ENCODE results near the gene KAT2B. TPM values are rescaled to one million over a fixed set of nuclear protein-coding genes. Genes with fewer than 3 reads are reported as not detected.

The KAT2B gene
- total RNA-seq, 1 donor from 2014 or later = 52.5 TPM

- no peak for DNase-seq (ENCODE audit: low spot score)
Measured at GRCh38 chr3:20064796-20065564, 24.7 kb downstream of the KAT2B start.

DNA sequence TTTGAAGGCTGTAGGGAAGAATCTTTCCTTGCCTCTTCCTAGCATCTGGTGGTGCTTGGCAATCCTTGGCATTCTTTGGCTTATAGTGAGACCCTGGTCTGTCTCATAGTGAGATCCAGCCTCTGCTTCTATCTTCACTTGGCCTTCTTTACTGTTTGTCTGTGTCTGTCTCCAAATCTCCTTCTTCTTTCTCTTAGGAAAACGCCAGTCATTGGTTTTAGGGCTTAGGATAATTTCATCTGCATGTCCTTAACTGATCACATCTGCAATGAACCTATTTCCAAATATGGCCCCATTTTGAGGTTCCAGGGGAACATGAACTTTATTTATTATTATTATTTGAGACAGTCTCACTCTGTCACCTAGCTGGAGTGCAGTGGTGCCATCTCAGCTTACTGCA lies 25.8 kb downstream of the KAT2B start:
- no peak for DNase-seq (ENCODE audit: low spot score)

DNA sequence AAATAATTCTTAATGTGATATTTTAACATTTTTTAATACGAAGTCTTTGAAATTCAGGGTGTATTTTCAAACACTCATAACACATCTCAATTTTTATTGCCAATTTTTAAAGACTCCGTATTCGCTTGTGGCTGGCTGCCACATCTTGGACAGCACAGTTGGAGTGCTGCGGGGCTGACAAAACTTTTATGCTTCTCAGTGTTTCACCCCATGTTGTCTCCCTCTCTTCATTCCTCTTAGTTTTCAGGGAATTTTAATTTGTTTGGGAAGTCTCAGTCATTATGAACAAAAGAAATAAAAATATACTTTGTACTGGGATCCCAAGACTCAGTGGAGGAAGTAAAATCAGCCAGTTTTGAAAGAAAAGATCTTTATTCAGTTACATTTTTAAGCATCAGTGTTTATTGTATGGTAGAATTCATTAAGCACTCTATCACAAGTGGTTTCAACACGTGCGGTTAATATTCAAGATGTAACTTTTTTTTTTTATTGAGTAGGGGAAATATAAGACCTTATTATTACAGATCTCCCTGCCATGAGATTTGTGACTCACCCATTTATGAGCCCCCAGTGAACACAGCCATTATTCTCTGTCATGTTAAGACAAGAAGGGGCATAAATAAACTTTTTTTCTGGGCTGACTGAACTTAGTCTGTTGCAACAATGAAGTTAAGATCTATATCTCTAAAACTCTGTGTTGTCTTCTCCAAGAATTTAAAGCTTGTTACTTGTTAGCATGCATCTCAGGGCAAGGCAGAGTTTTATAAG lies 26.8 kb downstream of the KAT2B start:
- no peak for DNase-seq (ENCODE audit: low spot score)

DNA sequence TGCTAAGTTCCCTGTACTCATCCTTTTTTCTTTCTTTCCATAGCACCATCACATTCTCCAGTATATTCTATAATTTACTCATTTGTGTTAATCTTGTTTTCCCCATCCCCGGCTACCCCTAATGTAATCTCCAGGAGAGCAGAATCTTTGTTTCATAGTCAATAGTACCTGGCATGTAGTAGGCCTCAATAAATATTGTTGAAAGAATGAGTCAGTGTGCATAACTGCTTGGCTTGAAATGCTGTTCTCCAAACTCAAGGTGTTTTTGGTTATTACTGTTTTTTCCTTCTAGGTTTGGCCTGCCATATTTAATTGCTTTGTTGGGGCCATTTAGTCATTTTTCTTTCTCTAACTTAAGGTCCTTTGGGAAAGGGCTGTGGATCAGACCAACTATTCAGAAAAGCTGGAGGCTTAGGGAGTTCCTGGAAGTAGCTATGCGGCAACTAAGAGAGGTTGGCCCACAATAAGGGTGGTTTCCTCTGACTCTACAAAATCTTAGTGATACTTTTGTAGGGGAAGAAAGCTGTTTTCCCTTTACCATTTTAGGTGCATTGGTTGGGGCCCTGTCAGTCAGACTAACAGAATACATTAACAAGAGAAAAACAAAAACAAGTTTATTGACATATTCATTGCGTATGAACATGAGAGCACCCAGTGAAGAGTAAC lies 28.4 kb downstream of the KAT2B start:
- no peak for DNase-seq (ENCODE audit: low spot score)

- DNase-seq (ENCODE audit: low spot score) = no peak
Measured at GRCh38 chr3:20069178-20069532, 28.9 kb downstream of the KAT2B start.

DNA sequence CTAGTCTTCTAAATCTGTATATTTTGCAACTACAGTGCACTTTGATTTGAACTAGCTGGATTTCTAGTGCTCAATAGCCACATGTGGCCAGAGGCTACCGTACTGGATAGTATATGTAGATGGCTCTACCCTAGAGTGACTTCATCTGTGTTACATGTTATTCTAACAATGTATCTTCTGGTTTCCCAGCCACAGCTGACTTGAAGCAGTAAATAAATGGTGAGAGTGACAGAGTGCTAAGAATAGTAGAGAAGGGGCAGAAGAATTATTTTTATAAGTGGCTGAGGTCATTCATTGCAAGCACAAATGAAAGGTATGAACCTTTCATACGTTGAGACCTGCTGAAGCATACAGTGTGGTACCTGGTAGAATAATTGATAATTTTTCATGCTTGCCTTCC lies 30.9 kb downstream of the KAT2B start:
- DNase-seq (ENCODE audit: low spot score) = no peak

GRCh38 chr3:20072422-20072821 lies 32.2 kb downstream of the KAT2B start:
- DNase-seq (ENCODE audit: low spot score) = no peak

DNA sequence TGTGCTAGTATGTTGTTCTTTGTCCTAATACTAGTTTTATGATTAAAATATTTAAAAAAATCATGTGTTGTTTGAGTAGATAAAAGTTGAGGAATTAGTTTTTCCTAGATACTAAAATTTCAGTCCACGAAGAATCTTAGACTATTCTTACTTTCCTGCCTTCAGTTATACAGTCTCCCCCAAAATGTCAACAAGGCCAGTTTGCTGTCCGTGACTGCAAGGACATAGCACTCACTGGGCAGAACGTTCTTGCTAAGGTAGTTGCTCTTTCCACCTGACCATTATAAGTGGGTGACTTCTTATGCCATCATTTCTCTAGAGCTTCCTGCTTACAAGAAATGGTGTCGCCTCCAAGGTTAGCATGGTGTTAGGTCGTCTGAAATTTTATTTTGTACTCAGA lies 32.8 kb downstream of the KAT2B start:
- DNase-seq (ENCODE audit: low spot score) = no peak

DNA sequence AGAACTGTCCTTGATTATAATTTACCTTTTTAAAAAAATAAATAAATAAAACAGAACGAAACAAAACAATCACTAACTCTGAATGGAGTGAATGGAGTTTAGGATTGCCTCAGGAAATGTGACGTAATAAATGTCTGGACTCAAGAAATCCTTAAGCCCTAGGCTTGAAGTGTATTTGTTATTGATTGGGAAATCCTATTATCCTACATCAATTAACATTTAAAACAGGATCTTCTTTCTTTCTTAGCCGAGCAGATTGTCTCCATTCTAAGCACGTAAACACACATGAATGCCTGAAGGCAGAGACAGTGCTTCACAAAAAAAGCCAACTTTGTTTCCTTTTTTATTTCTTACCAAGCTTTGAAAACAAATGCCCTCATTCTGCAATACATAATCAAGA lies 33.4 kb downstream of the KAT2B start:
- no peak for DNase-seq (ENCODE audit: low spot score)

DNA sequence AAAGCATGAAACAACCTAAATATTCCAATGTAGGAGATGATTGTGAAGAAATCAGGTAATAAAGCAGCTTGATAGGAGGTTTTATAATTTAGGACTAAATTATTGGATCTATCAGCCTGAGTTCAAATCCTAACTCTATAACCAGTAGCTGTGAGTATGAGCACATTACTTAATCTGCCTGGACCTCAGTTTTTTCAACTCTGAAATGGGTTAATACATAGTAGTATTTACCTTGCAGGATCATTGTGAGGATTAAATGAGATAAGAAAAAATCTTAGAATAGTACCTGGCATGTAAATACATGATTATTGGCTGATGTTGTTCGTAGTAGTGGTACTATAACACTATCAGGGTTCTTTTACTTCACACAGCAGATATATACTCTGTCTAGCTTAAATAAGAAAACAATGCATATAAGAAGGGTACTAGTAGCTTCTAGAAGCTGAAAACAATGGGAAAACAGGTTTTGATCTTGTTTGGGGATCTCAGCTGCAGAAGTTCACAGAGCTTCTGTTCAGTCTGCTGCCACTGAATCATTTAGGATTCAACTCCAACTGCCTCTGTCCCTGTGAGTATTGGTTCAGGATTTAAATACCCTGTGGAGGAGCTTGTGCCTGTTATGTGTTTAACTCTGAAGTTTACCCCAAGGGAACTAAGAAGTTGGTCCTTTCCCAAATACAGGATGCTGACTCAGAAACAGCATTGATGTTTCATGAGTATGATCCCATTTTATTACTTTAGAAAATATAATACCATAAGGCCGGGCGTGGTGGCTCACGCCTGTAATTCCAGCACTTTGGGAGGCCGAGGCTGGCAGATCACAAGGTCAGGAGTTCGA lies 34.2 kb downstream of the KAT2B start:
- DNase-seq (ENCODE audit: low spot score) = no peak

GRCh38 chr3:20075197-20075596 lies 35.0 kb downstream of the KAT2B start:
- DNase-seq (ENCODE audit: low spot score) = no peak

GRCh38 chr3:20076296-20076997 lies 36.2 kb downstream of the KAT2B start:
- no peak for DNase-seq (ENCODE audit: low spot score)

- no peak for DNase-seq (ENCODE audit: low spot score)
Measured at GRCh38 chr3:20077068-20077467, 36.8 kb downstream of the KAT2B start.

GRCh38 chr3:20078194-20078714 lies 38.0 kb downstream of the KAT2B start:
- no peak for DNase-seq (ENCODE audit: low spot score)

- peak; percentile 36 for DNase-seq (ENCODE audit: low spot score)
Measured at GRCh38 chr3:20079621-20080020, 39.4 kb downstream of the KAT2B start.

GRCh38 chr3:20080956-20081554 lies 40.8 kb downstream of the KAT2B start:
- DNase-seq (ENCODE audit: low spot score) = no peak

- DNase-seq (ENCODE audit: low spot score) = no peak
Measured at GRCh38 chr3:20083253-20083652, 43.0 kb downstream of the KAT2B start.

DNA sequence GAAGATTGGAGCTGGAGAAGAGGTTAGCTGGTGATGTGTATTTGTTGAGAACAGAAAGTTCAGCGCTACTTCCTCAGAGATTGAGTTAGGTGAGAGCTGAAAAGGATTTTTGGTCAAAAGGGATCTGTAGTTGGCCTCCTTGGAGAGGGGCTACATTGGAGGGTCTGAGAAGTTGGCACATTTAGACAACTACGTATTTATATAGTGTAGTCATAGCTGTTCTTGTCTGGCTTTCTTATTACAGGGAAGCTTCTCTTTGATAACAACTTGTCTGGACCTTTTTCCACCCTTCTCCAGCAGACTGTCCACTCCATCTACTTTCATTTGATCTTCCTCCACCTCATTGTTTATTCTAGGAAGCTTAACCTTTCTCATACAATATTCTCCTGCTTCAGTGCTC lies 43.7 kb downstream of the KAT2B start:
- DNase-seq (ENCODE audit: low spot score) = no peak

- DNase-seq (ENCODE audit: low spot score) = no peak
Measured at GRCh38 chr3:20091331-20092047, 51.2 kb downstream of the KAT2B start.

- DNase-seq (ENCODE audit: low spot score) = no peak
Measured at GRCh38 chr3:20095470-20095869, 55.2 kb downstream of the KAT2B start.
